Testis (tissue), 2 donors: ENCODE data around the gene KCNJ5.

Experiments
- POLR2A ChIP-seq: fragments of 450-650 bp; IDR thresholded peaks from one replicate; pipeline ENCODE4 v1.6.1; 2017; ENCODE audit warnings: antibody characterized with exemption, mild to moderate bottlenecking, moderate library complexity
- TF ChIP-seq, protein P1 (sequence below), 3 experiments: fragments of 450-650 bp in 2 of 3; fragments of 200-600 bp in 1 of 3; sonication (generic) in 1 of 3; IDR thresholded peaks; one replicate each; pipeline ENCODE4 v1.5.1; 2016 to 2019; ENCODE audit warnings: antibody characterized with exemption in 3 of 3, mild to moderate bottlenecking in 2 of 3, moderate library complexity in 1 of 3

DNA sequence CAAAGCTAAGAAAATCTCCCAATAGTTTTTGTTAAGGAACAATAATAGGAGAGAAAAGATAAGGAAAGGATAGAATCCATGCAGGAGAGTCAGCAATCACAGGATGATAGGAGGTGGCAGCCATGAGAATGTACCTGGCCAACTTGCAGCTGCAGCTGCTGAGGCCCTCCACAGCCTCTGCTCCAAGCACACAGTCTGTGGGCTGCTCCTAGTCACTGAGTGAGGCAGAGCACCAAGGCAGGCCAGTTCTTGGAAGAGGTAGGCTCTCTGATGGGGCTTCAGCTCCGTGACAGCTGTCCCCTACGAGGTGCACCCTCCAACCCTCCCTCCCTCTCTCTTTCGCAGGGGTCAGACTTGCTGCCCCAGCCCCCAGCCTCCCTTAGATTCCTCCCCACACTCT, 18.6 kb upstream of the KCNJ5 start:
- TF ChIP-seq, protein P1, sequence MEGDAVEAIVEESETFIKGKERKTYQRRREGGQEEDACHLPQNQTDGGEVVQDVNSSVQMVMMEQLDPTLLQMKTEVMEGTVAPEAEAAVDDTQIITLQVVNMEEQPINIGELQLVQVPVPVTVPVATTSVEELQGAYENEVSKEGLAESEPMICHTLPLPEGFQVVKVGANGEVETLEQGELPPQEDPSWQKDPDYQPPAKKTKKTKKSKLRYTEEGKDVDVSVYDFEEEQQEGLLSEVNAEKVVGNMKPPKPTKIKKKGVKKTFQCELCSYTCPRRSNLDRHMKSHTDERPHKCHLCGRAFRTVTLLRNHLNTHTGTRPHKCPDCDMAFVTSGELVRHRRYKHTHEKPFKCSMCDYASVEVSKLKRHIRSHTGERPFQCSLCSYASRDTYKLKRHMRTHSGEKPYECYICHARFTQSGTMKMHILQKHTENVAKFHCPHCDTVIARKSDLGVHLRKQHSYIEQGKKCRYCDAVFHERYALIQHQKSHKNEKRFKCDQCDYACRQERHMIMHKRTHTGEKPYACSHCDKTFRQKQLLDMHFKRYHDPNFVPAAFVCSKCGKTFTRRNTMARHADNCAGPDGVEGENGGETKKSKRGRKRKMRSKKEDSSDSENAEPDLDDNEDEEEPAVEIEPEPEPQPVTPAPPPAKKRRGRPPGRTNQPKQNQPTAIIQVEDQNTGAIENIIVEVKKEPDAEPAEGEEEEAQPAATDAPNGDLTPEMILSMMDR (IDR thresholded peaks at IDR 0.05): no peak
- TF ChIP-seq POLR2A: no peak
